ENCODE data around the gene UBL4B. TPM values are rescaled to one million over a fixed set of nuclear protein-coding genes. Genes with fewer than 3 reads are reported as not detected.

The UBL4B gene
- total and polyA plus RNA-seq, 10 donors: not detected

DNA sequence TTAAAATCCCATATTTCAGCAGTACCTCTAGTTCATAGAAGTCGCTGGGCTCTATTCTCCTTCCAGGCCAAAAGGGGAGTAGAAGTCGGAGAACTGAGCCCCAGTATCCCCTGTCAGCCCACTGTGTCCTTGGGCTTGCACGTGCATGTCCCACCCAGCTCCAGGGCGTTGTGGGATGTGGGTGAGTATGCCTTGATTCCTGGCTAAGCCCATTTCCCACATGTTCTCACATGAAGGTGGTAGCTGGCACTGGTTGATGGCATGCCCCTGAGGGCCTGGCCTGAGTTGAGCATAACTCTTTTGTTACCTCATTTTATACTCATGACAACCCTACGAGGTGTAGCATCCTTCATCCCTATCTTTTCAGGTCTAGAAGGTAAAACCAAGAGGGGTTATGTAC lies 46.0 kb downstream of the UBL4B start:
- 64 to 80% (median 75%) methylated on average over 5 of the region's 5 CpGs for WGBS, 5 donors
- Histone ChIP-seq H3K27ac (no peak overlapping the region), H3K27me3 (replicated peaks in 1 of 7) (peaks cover 0 to 72% (median 18%) of the 10 kb centered on the region in 7 donors), H3K4me3 (no peak overlapping the region), H3K9me3 (peaks cover 0 to 8% (median 0%) of the 10 kb centered on the region in 8 donors), H3K4me1 (no peaks in the 10 kb centered on the region), H3K36me3 (no peaks in the 10 kb centered on the region)
- TF ChIP-seq, protein P1, sequence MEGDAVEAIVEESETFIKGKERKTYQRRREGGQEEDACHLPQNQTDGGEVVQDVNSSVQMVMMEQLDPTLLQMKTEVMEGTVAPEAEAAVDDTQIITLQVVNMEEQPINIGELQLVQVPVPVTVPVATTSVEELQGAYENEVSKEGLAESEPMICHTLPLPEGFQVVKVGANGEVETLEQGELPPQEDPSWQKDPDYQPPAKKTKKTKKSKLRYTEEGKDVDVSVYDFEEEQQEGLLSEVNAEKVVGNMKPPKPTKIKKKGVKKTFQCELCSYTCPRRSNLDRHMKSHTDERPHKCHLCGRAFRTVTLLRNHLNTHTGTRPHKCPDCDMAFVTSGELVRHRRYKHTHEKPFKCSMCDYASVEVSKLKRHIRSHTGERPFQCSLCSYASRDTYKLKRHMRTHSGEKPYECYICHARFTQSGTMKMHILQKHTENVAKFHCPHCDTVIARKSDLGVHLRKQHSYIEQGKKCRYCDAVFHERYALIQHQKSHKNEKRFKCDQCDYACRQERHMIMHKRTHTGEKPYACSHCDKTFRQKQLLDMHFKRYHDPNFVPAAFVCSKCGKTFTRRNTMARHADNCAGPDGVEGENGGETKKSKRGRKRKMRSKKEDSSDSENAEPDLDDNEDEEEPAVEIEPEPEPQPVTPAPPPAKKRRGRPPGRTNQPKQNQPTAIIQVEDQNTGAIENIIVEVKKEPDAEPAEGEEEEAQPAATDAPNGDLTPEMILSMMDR (IDR thresholded peaks at IDR 0.05 in 8 of 11, conservative IDR thresholded peaks at IDR 0.05 in 3 of 11): no peak
- no peak for TF ChIP-seq POLR2A (IDR thresholded peaks at IDR 0.05)
- no peak for TF ChIP-seq POLR2AphosphoS5 (IDR thresholded peaks at IDR 0.05)
- intact Hi-C loops (cut with DNase I; ENCODE audit: low total_unique reads): no loop called here
- DNase-seq: no peak

DNA sequence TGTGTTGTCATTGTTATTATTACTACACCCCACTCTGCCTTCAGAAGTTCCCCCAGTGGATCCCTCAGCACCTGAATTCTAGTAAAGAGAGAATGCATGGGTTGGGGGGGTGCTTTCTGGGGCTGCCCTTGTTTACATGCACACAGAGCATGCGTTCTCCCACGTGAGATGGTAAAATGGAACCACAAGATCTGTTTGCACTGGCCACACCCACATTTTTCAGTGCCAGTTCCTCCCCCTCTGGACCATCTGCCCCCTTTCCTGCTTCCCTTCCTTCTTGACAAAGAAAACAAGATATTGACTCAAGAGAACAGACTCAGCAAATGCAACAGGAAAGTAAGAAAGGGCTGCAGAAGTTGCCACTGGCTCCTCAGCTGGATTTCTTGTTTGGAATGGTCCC lies 46.9 kb downstream of the UBL4B start:
- intact Hi-C loops (cut with DNase I; ENCODE audit: low total_unique reads): no loop called here
- TF ChIP-seq POLR2A (IDR thresholded peaks at IDR 0.05): no peak
- TF ChIP-seq POLR2AphosphoS5 (IDR thresholded peaks at IDR 0.05): no peak
- TF ChIP-seq, protein P1 (IDR thresholded peaks at IDR 0.05 in 8 of 11, conservative IDR thresholded peaks at IDR 0.05 in 3 of 11): no peak
- no peak for DNase-seq
- 20 to 56% (median 28%) methylated on average over 2 of the region's 2 CpGs for WGBS, 5 donors
- Histone ChIP-seq H3K27ac (no peak overlapping the region), H3K9me3 (peaks cover 0 to 8% (median 0%) of the 10 kb centered on the region in 8 donors), H3K36me3 (no peaks in the 10 kb centered on the region), H3K27me3 (replicated peaks in 1 of 7) (peaks cover 0 to 63% (median 18%) of the 10 kb centered on the region in 7 donors), H3K4me1 (no peaks in the 10 kb centered on the region), H3K4me3 (no peak overlapping the region)

DNA sequence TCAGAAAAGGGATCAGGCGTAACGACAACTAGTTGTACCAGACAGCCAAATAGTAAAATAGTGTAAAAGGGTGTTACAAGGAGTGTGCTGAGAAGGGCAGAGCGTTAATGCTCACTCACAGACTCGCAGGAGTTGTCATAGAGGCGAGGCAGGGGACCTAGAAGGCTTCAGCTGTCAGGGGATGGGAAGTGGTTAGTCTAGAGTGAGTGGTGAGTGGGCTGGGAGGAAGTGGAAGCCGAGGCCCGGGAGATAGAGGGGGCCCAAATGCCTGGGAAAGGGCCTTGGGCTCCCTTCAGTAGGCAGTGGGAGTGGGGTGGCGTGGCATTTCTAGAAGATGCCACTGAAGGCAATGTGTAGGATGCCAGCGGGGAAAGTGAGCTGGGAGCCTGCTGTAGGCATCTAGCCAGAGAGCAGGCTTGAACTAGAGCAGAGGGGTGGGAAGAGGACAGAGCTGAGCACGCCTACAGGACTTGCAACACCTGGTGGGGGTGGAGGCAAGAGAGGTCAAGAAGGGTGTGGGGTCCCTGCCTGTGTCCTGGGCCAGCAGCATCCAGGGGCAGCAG lies 48.4 kb downstream of the UBL4B start:
- intact Hi-C loops (cut with DNase I; ENCODE audit: low total_unique reads): no loop called here
- DNase-seq: no peak
- Histone ChIP-seq H3K27ac (no peak overlapping the region), H3K4me3 (no peak overlapping the region), H3K9me3 (peaks cover 0 to 8% (median 0%) of the 10 kb centered on the region in 8 donors), H3K27me3 (replicated peaks in 1 of 7) (peaks cover 0 to 48% (median 10%) of the 10 kb centered on the region in 7 donors), H3K36me3 (no peaks in the 10 kb centered on the region), H3K4me1 (no peaks in the 10 kb centered on the region)
- 44 to 51% (median 46%) methylated on average over 10 of the region's 10 CpGs for WGBS, 5 donors
- no peak for TF ChIP-seq POLR2A (IDR thresholded peaks at IDR 0.05)
- no peak for TF ChIP-seq POLR2AphosphoS5 (IDR thresholded peaks at IDR 0.05)
- TF ChIP-seq, protein P1 (IDR thresholded peaks at IDR 0.05 in 8 of 11, conservative IDR thresholded peaks at IDR 0.05 in 3 of 11): no peak

DNA sequence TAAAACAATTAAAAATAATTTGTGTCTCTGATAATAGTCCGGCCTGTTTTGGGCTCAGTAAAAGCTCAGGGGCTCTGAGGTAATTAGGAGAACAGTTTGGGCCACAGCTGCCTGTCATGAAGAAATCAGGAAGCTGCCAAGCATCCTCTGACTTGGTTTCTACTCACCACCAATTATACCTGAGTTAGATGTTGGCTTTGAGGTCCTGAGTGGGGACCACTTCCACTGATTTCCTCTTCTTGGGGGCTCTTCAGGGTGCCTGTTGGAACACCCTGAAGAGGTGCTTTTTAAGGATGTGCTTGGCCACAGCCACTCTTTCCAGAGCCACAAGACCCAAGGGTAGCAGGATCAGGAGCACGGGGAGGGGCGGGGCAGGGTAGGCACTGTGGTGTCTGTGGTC lies 48.9 kb downstream of the UBL4B start:
- WGBS, 5 donors: 74 to 92% (median 89%) methylated on average over 3 of the region's 3 CpGs
- TF ChIP-seq POLR2A (IDR thresholded peaks at IDR 0.05) (no peak), POLR2AphosphoS5 (IDR thresholded peaks at IDR 0.05) (no peak)
- TF ChIP-seq, protein P1 (IDR thresholded peaks at IDR 0.05 in 8 of 11, conservative IDR thresholded peaks at IDR 0.05 in 3 of 11): no peak
- no peak overlapping the region for H3K27ac ChIP-seq
- H3K36me3 ChIP-seq: no peaks in the 10 kb centered on the region
- H3K4me3 ChIP-seq: no peak overlapping the region
- no peaks in the 10 kb centered on the region for H3K4me1 ChIP-seq
- peaks cover 0 to 8% (median 0%) of the 10 kb centered on the region in 8 donors for H3K9me3 ChIP-seq
- peaks cover 0 to 43% (median 5%) of the 10 kb centered on the region in 7 donors for H3K27me3 ChIP-seq (replicated peaks in 1 of 7)
- DNase-seq: no peak
- intact Hi-C loops (cut with DNase I; ENCODE audit: low total_unique reads): no loop called here

All from spleen (tissue), 11 donors.